HG02571 (cell line): ENCODE measurements around the gene NGFR.
"Not testable (repeated sequence)": the region's sequence is repeated elsewhere in the genome, so short reads cannot be mapped to it uniquely, and the experiment has no call there.

Experiments
- ATAC-seq: cut with Tn5 transposase; IDR thresholded peaks from one replicate; pipeline ENCODE4 v1.9.1; 2021; ENCODE audit warnings: mild to moderate bottlenecking, moderate library complexity; ENCODE audit not compliant: unreplicated experiment

Gene NGFR

DNA sequence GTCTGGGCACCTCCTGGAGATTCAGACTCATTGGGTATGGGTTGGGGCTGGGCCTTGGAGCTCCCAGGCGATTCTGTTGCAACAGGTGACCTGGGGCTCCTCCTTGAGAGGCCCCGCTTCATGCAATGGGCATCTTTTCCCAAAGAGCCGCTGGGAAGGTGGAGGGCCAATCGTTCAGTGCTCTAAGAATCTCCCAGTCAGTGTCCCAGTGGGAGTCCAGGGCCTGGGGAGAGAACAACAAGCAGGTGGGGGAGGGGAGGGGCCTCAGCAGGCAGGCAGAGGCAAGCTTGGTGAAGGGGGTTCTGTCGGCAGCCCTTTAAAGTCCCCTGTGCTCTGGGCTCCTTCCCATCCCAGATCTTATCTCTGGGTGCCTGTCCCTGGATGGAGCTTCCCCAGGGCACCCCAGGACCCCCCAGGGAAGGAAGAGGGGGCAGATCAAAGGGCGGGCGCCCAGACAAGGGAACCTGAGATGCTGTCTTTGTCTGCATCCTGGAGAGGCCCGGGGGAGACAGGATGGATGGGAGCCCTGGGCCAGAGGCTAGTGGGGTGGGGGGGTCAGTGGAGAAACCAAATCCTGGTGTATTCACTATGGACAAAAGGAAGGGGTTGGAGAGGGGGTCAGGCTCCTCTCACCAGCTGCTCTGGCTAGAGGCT is 50.0 kb downstream of the NGFR start:
- no peak for ATAC-seq

DNA sequence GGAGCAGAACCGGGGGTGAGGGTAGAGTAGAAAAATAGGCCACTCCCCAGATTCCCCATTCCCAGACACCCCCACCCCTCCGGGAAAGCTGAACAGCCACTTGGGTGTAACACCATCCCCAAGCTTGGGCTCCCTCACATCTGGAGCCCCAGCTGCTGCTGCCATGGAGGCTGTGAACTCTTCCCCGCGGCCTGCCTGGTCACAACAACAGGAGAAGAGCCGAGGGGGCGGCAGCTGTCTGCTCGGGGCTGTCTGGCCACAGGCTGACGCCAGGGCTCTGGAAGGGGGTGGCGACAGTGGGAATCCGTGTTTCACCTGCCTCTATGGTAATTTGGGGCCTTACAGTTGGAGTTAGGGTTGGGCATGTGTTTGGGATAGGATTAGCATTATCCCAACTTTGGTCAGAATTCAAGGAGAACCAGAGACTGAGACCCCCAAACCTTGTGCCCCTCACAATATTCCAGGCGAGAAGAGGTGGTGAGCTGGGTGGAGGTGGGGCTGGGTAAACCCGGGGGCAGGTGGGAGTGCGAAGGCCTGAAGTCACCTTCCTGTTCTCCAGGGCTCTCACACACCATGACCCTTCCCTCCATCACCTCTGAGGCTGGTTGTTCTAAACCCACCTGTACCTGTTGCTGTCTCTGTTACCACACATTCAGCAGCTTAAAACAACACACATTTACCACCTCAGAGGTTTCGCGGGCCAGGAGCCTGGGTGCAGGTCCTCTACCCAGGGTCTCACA is 50.9 kb downstream of the NGFR start:
- no peak for ATAC-seq

DNA sequence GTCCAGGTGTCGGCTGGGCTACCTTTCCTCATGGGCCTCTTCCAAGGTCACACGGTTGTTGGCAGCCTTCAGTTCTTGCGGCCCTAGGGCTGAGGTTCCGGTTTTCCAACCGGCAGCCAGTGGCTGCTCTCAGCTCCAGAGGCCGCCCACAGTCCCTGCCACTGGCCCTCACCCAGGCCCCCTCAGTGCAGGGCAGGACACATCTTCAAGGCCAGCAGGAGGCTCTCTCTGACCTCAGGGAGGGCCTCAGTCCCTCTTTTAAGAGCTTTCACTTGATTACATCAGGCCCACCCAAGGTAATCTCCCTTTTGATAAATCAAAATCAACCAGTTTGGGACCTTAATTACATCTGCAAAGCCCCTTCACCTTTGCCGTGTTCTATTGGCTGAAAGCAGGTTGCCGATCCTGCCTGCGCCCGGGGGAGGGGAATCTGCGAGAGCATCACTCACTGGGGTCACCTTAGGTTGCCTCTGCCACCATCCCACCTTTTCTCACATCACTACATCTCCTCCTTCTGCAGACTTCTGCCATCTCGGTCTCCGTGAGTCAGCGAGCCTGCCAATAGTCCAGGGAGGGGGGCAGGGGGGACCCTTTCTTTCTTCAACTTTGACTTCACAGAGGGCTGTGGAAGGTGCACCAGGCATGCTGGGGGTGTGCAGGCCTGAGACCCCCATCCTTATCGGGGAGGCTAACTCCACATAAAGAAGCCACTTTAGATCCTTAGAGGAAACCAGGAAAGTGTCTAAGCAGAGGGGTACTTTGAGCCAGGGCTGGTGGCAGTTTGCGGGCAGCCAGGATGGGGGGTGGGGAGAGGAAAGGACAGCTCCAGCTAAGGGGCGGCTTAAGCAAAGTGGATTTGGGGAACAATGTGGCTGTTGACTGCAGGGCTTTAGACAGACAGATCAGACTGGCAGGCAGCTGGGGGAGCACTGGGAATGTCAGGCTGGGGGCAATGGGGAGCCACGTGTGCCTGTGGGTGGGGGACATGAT is 51.7 kb downstream of the NGFR start:
- ATAC-seq, result no peak

DNA sequence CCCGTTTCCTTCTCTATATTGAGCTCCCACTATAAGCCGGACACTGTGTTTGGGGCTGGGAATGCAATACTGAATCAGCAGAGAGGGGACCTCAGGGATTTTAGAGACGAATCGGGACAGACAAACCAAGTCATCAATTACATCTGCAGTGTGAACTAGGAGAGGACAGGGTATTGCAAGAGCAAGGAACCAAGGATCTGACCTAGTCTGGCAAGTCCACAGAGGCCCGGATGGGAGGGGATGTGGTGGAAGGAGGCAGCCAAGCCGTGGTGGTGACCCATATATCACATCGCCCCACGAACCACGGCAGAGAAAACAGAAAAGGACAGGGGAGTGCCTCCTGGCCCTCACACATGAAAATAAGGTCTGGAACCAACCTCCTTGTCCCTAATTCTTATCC is 52.5 kb downstream of the NGFR start:
- no peak for ATAC-seq

DNA sequence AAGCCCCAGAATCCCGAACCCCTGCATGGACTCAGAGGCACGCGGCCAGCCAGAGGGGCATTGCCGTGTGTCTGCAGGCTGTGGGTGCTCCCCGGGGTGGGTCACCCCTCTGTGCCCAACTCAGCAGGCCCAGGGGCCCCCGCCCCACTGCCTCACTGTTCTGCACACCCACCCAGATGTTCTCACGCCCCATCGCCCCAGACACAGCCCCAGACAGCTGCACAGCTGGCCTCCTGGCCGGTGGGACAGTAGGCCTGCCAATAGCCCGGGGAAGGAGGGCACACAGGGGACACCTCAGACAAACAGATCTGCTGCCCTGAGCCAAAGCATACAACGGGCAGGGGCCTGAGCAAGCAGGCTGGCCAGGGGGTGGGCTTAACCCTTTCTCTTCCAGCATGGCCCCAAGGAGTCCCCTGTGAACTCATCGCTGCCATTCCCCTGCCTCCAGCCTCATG is 53.0 kb downstream of the NGFR start:
- ATAC-seq, result no peak

DNA sequence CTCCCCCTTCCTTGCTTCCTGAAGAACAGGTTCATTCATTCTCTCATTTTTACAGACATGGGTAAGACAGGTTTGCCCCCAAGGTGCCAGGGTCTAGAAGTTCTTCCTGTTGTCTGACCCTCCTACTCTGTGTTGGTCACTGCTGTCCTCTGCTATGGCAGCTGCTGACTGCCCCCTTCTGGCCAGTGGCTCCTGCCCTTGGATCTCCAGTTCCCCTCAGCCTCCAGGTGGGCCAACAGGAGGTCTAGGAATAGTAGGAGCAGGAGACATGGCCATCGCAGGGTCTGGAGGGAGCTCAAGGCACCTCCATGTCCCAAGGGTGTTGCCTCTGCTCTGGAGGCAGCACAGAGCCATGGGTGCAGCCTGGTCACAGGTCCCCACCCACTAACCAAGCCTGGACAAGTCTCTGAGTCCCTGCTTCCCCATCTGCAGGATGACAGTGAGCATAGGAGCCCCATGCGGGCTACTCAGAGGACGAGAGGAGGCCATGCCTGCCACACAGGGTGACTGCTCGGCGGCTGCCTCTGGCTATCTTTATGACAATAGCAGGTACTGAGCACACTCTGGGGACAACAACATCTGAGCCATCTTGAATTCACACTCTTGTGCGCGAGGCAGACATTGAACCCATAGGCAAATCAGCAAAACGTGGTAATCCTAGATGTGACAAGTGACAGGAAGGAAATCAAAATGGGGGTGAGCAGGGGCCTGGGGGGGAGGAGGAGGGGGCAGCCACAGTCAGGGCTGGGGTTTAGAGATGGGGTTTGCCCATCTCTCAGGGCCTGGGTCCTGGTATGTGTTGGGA is 53.6 kb downstream of the NGFR start:
- no peak for ATAC-seq

DNA sequence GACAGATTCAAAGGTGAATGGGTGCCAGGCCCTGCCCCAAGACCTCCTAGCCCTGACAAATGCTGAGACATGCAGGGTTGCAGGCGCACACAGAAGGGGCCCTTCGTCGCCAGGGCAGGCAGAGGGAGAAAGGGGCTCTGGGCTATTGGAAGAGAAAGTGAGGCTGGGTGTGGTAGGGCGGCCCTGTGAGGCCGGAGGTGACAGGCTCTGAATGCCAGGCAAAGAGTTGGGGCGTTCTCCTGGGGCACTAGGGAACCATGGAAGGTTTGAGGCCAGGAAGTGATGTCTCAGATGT is 54.2 kb downstream of the NGFR start:
- no peak for ATAC-seq

DNA sequence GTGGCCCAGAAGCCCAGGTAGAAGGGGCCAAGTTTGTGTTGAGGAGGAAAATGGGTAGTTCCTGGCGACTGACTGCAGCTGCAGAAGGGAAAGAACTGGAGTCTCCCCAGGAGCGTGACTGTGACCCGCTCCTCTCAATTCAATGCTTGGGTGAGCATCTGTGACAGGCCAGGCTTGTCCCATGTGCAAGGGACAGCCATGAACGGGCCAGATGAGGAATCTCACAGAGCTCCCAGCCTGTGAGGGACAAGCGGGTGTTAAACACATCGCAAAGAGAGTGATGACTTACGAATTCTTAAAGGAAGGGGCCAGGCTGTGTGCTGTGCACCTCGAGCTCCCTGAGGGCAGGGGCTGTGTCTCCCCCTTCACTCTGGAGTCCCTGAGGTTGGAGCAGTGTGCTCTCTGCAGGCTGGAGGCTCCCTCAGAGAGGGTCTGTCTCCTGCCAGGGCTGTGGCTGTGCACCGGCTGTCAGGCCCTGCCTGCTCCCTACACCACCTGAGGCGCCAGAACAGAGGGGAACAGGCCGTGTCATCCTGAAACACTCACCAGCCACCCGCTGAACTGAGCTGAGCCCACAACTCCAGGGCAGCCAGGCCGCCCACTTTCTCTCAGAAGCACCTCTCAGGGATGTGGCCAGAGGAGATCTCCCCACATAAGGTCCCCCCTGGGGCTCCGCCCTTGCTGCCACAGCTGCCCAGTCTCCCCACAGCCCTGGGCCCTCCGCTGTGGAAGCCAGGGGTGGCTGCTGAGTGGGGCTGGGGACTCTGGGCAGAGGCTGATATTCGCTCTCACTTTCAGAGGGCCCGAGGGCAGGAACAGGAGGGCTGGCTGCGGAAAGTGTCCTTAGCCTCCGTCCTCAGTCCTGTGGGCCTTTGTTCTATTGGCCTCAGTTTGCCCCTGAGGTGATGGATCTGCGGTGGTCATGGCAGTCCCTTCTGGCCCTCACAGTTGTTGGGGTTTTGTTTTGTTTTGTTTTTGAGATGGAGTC is 54.9 kb downstream of the NGFR start:
- no peak for ATAC-seq

DNA sequence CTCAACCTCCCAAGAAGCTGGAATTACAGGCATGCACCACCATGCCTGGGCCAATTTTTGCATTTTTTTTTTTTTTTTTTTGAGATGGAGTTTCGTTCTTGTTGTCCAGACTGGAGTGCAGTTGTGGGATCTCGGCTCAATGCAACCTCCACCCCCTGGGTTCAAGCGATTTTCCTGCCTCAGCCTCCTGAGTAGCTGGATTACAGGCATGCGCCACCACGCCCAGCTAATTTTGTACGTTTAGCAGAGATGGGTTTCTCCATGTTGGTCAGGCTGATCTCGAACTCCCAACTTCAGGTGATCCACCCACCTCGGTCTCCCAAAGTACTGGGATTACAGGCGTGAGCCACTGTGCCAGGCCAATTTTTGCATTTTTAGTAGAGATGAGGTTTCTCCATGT is 55.7 kb downstream of the NGFR start:
- ATAC-seq, result not testable (repeated sequence)

DNA sequence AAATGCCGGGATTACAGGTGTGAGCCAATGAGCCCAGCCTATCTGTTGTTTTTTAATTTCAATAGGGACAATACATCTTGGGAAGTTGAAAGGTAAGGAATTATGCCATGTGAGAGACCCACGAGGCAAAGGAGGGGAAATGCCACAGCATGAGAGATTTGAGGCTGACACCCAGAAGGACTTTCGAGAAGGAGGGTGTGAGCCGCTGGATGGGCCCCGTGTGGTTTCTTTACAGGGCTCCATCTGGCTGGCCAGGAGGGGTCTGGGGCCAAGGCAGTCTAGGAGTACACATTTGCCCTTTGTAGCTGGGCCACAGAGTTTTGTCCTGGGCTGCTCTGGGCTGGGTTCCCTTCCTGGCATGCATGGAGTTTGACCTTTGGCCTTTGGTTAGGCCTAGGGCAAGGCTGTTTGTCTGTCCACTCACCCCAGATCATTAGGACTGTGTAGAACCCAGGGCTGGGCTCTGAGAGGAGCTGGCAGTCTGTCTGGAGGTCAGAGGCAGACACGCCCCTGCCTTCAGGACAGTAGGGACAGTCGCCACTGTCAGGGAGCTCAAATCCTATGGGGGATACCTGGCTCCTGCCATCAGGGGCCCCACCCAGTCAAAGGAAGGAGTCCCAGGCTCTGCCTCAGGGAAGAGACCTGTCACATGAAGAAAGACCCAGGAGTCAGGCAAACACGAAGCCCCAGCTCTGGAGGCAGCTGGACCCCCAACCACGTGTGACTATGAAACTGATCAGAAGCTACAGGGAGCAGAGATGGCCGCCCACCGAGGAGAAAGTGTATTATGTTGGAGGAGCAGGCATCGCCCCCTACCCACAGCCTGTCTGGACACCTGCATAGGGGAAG is 56.4 kb downstream of the NGFR start:
- no peak for ATAC-seq

DNA sequence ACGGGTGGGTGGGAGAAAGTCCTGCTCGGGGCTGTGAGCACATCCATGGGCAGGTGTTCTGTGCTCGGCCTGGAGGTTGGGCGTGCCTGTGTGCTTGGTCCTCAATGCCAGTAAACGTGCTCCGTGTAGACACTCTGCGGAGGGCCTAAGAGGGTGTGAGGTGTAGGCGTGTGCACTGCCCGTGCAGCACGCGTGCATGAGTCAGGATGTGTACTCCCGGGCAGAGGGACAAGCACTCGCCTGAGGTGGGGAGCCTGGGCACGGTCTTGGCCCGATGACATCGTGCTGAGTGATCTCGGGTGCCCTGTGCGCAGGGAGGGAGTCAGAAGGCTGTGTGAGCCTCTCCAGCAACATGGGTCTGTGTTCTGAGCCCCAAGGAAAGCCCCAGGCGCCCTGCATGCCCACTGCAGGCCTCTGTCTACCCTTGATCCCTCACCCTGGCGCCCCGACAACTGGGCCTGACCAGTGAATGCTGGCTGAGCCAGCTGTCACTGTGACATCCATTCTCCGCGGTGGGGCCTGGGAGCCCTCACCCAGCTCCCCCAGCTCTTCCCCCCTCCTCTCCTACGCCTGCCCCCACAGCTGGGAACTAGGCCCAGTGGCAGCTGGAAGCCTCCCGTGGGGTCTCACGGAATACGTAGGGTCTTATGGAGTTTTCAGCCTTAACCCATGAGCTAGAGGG is 57.1 kb downstream of the NGFR start:
- no peak for ATAC-seq

DNA sequence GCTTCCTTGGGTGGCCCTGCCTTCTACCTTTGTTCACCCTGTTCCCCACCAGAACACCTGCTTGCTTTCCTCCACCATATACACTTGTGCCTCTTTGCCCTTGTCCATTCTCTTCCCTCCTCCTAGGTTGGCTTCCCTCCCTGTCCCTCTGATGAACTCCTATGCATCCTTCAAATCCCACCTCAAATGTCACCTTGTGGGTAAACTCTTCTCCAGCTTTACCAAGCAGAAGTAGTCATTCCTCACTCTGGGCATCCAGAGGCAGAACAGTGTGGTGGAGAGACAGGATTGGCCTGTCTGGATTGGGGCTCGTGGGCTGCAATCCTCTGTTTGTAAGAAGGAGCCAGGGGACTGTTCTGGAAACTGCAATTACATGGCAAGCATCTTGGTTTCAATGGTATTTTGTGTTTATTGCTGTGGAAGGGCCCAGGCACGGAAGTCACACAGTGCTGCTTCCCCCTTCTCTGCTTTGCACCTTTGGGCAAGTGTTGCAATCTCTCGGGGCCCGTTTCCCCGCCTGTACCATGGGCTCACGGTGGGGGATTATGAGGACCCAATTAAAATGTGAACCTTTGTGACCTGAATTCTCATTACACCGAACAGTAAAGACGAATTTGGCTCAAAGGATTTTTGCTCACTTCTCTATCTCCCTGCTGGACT is 58.7 kb downstream of the NGFR start:
- no peak for ATAC-seq

DNA sequence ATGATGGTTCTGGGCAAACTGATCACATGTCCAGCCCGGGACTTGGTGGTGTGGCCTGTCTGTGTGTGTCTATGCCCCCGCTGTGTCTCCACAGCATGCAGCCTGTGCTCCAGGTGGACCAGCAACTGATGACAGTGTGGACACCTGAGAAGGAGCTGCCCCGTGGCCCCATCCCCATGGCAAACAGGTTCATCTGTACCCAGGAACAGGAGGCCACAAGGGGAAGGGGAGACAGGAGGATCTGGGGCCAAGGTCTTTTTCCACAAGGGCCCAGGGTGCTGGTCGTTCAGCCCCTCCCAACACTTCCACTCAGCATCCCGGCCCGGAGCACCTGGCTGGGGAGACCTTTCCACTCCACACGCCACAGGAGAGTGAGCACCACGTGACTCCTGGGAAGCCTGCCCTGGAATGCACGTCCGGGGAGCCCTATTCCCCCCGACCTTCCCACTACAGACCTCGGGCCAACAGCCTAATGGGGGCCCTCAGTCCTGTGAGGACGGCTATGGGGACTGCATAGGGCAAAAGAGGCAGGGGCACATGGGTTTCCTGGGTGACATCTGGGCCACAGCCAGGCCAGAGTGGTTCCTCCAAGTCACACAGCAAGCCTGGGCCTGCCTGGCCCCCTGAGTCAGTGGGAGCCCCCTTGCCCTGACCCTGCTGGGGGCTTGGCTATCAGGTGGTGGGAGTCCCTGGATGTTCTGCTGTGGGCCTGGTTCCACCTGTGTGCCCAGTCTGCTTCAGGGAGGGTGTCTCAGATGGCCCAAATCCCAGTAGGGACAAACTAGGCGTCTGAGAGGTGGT is 59.8 kb downstream of the NGFR start:
- ATAC-seq, result no peak

DNA sequence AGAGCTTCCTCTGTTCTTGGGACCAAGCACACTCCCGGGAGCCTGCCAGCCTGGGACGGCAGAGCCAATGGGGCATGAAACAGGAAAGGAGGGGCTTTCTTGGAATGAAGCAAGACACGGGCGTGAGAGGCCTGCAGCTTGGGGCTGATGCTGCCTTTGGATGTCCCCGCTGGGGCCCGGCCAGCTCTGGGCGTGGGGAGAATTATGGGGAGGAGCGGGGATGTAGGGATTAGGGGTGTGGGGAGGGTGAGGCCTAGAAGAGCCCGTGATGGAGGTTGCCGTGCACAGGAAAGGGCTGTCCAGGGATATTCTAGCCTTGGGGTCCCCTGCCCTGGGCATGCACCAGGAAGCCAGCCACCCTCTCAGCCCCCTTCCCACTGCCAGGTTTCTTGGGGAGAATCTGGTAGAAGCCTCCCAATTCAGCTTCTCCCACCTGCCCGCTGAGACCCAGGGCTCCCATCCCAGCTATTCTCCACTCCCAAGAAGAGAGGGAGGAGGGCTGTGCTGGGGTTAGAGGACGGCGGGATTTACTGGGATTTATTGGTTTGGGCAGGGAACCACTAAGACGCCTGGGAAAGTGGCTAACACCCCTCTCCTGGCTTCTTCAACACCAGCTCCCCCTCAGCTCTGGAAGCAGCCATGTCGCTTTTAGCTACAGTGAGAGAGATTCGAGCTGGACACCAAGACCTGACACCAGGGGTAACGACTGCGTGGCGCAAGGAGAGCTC is 60.6 kb downstream of the NGFR start:
- no peak for ATAC-seq

DNA sequence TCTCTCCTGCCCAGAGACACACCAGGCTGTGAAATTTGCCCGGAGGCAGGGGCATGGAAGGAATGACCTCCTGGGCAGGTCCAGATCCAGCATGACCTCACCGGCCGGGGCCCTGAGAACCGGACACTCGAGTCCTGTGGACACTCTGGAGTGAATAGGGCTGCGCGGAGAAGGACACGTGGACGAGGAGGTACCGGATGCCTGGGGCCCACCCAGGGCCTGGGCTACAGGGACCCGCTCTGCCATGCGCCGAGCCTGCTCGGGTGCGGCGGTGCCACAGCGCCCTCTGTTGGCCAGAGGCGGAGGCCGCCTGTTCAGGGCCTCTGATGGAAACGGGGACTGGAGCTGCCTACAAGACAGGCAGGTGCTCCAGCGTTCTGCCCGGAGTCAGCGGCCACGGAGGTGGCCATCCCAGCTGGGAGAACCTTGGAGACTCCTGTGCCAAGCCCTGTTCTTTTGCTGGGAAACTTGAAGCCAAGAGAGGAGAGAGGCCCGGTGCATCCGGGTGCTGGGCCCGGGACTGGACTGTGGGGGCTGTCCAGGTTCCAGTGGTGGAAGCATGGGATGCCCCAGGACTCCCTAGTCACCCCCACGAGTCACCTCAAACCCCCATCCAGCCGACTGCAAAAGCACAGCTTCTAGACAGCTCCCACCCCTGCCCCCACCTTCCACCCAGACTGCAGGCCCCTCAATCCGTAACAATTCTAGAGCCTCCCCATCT is 61.3 kb downstream of the NGFR start:
- no peak for ATAC-seq
